IMR-90 (cell line): ENCODE data around the gene COL24A1.

Experiments
- CTCF ChIP-seq: conservative IDR thresholded peaks from 2 replicates; pipeline ENCODE4 v1.5.1; 2012; ENCODE audit warnings: mild to moderate bottlenecking, low read depth, low read length, improper control_type of control experiment
- MAFK ChIP-seq: IDR thresholded peaks from 2 replicates; pipeline ENCODE4 v1.6.1; 2012; ENCODE audit warnings: low read depth, low read length, improper control_type of control experiment
- MAZ ChIP-seq: IDR thresholded peaks from 2 replicates; pipeline ENCODE4 v1.6.1; 2012; ENCODE audit warnings: low read depth, mild to moderate bottlenecking, low read length, improper control_type of control experiment, moderate library complexity, borderline replicate concordance
- NFE2L2 ChIP-seq: fragments of 150-350 bp; IDR thresholded peaks from 2 replicates; pipeline ENCODE4 v1.6.1; 2016; ENCODE audit warnings: low read depth, mild to moderate bottlenecking, low read length
- POLR2A ChIP-seq: IDR thresholded peaks from 2 replicates; pipeline ENCODE4 v1.6.1; 2012; ENCODE audit warnings: mild to moderate bottlenecking, low read depth, low read length
- RAD21 ChIP-seq: IDR thresholded peaks from 2 replicates; pipeline ENCODE4 v1.6.1; 2012; ENCODE audit warnings: low read length, improper control_type of control experiment
- RCOR1 ChIP-seq: IDR thresholded peaks from 2 replicates; pipeline ENCODE4 v1.6.1; 2012; ENCODE audit warnings: mild to moderate bottlenecking, low read length, improper control_type of control experiment; ENCODE audit not compliant: insufficient replicate concordance
- SMC3 ChIP-seq: fragments of 150-350 bp; IDR thresholded peaks from 2 replicates; pipeline ENCODE4 v1.6.1; 2016; ENCODE audit warnings: low read depth, mild to moderate bottlenecking, antibody characterized with exemption, low read length, moderate library complexity
- TF ChIP-seq, protein P1 (sequence below): fragments of 150-350 bp; IDR thresholded peaks from 2 replicates; pipeline ENCODE4 v1.6.1; 2017; ENCODE audit warnings: mild to moderate bottlenecking, antibody characterized with exemption, low read length, low read depth

DNA sequence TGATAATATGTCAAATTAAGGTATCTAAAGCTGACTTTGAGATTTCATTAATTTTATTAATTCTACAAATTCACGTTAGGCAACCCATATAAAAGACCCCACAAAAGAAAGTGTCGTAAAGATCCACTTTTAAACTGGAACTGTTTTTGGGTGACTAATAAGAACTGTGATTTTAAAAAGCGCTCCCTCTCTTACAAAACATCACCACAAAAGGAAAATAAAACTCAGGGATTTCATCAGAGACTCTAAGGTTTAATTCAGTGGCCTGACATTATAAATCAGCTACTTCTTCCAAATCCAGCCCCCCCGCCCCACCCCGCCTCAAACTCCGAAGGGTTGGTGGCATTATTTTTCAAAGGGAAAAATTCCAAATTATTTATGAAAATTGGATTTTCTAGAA, 2.7 kb downstream of the COL24A1 start:
- TF ChIP-seq CTCF (no peak), POLR2A (no peak), SMC3 (no peak), RCOR1 (no peak), MAZ (no peak), MAFK (no peak), RAD21 (no peak), NFE2L2 (no peak)
- TF ChIP-seq, protein P1, sequence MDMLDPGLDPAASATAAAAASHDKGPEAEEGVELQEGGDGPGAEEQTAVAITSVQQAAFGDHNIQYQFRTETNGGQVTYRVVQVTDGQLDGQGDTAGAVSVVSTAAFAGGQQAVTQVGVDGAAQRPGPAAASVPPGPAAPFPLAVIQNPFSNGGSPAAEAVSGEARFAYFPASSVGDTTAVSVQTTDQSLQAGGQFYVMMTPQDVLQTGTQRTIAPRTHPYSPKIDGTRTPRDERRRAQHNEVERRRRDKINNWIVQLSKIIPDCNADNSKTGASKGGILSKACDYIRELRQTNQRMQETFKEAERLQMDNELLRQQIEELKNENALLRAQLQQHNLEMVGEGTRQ = no peak
